ENCODE measurements around the gene MRPL44. TPM values are rescaled to one million over a fixed set of nuclear protein-coding genes. Genes with fewer than 3 reads are reported as not detected.
A peak's percentile ranks its signal among the peaks of the same experiment; 100 is the strongest.

MRPL44 gene
- total RNA-seq, 1 donor from 2014 or later: 22.7 TPM

DNA sequence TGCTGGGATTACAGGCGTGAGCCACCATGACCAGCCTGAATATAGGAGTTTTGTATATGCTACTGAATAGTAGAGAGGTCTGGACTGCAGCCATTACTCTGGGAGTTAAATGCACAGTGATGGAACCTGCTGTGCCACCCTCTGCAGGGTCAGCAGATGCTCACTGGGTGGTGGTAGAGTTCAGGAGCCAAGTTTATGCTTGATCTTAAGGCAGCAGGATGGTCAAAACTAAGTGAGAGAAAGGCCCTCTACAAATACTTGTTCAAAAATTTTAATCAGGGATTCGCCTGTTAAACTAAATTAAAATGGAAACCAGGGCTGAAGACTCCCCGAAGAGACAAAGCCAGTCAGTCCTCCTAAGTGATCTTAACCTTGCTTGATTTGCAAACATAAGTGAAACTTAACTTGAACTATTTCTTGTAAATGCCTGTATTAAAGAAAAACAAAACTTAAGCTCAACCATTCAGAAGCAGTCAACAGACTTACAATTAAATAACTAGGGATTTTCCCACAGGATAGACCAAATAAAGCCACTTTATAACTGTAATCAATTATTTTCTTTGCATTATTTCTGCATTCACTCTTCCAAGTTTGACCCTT, 7.9 kb upstream of the MRPL44 start:
- H3K36me3 Mint-ChIP-seq (ENCODE audit: unreplicated experiment): no peaks in the 10 kb centered on the region

GRCh38 chr2:223950448-223951347, 6.6 kb upstream of the MRPL44 start:
- TF ChIP-seq, protein P1, sequence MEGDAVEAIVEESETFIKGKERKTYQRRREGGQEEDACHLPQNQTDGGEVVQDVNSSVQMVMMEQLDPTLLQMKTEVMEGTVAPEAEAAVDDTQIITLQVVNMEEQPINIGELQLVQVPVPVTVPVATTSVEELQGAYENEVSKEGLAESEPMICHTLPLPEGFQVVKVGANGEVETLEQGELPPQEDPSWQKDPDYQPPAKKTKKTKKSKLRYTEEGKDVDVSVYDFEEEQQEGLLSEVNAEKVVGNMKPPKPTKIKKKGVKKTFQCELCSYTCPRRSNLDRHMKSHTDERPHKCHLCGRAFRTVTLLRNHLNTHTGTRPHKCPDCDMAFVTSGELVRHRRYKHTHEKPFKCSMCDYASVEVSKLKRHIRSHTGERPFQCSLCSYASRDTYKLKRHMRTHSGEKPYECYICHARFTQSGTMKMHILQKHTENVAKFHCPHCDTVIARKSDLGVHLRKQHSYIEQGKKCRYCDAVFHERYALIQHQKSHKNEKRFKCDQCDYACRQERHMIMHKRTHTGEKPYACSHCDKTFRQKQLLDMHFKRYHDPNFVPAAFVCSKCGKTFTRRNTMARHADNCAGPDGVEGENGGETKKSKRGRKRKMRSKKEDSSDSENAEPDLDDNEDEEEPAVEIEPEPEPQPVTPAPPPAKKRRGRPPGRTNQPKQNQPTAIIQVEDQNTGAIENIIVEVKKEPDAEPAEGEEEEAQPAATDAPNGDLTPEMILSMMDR (IDR thresholded peaks at IDR 0.05): no peak
- H3K9me3 Mint-ChIP-seq (ENCODE audit: unreplicated experiment): no peaks in the 10 kb centered on the region
- H3K27ac Mint-ChIP-seq (ENCODE audit: unreplicated experiment): no peak overlapping the region
- no peak overlapping the region for H3K4me3 Mint-ChIP-seq (ENCODE audit: unreplicated experiment)
- no peaks in the 10 kb centered on the region for H3K27me3 Mint-ChIP-seq (ENCODE audit: unreplicated experiment)
- no peaks in the 10 kb centered on the region for H3K36me3 Mint-ChIP-seq (ENCODE audit: unreplicated experiment)
- DNase-seq (ENCODE audit: extremely low spot score, unreplicated experiment): no peak
- peaks cover 4% of the 10 kb centered on the region for H3K4me1 Mint-ChIP-seq (ENCODE audit: unreplicated experiment)

More for the DNA sequence above, 7.9 kb upstream of the MRPL44 start:
- Mint-ChIP-seq H3K27ac (ENCODE audit: unreplicated experiment) (no peak overlapping the region), H3K9me3 (ENCODE audit: unreplicated experiment) (no peaks in the 10 kb centered on the region), H3K4me1 (ENCODE audit: unreplicated experiment) (peaks cover 6% of the 10 kb centered on the region), H3K27me3 (ENCODE audit: unreplicated experiment) (no peaks in the 10 kb centered on the region), H3K4me3 (ENCODE audit: unreplicated experiment) (no peak overlapping the region)
- DNase-seq (ENCODE audit: extremely low spot score, unreplicated experiment): no peak
- TF ChIP-seq, protein P1 (IDR thresholded peaks at IDR 0.05): no peak

DNA sequence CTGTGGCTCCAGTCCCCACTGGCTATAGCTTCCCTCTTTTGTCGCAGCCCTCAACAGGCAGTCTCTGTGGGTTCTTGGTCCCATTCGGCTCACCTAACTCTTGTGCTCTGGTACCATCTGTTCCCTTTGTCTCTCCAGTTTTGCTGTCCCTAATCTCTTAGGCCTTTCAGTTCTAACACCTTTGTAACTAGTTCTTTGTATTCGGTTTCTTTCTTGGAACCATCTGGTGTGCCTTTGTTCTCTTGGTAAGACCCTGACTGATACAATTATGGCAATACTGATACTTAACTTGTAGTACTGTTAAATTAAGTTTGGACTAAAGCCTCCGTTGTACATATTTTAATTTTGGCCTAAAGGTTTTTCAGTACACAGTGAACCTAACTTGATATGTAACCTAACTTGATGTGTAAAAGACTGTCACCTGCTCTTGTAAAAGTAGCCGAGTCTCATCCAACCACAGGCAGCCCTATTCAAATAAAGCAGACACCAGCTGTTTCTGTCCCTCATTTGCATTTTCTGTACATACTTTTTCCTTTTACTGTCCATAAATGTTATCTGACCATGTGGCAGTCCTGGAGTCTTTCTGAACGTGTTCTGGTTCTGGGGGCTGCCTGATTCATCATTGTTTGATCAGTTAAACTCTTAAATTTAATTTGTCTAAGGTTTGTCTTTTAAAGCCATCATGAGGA, 4.8 kb upstream of the MRPL44 start:
- peaks cover 14% of the 10 kb centered on the region for H3K4me1 Mint-ChIP-seq (ENCODE audit: unreplicated experiment)
- no peak overlapping the region for H3K4me3 Mint-ChIP-seq (ENCODE audit: unreplicated experiment)
- TF ChIP-seq, protein P1 (IDR thresholded peaks at IDR 0.05): no peak
- no peaks in the 10 kb centered on the region for H3K27me3 Mint-ChIP-seq (ENCODE audit: unreplicated experiment)
- no peaks in the 10 kb centered on the region for H3K9me3 Mint-ChIP-seq (ENCODE audit: unreplicated experiment)
- H3K27ac Mint-ChIP-seq (ENCODE audit: unreplicated experiment): no peak overlapping the region
- DNase-seq (ENCODE audit: extremely low spot score, unreplicated experiment): no peak
- H3K36me3 Mint-ChIP-seq (ENCODE audit: unreplicated experiment): no peaks in the 10 kb centered on the region

DNA sequence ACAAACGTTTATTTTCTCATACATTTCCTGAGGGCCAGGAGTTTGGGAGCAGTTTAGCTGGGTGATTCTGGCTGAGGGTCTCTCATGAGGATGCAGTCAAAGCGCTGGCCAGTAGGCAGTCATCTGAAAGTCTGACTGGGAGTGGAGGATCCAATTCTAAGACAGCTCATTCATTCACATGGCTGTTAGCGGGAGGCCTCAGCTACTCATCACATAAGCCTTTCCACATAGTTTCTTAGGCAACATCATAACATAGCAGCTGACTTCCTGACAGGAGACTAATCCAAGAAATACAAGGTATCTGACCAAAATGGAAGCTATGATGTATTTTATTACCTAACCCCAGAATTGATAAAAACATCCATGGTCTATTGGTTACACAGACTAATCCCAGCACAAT, 2.9 kb upstream of the MRPL44 start:
- H3K4me3 Mint-ChIP-seq (ENCODE audit: unreplicated experiment): no peak overlapping the region
- no peaks in the 10 kb centered on the region for H3K27me3 Mint-ChIP-seq (ENCODE audit: unreplicated experiment)
- no peak overlapping the region for H3K27ac Mint-ChIP-seq (ENCODE audit: unreplicated experiment)
- H3K4me1 Mint-ChIP-seq (ENCODE audit: unreplicated experiment): peaks cover 27% of the 10 kb centered on the region
- TF ChIP-seq, protein P1 (IDR thresholded peaks at IDR 0.05): no peak
- H3K36me3 Mint-ChIP-seq (ENCODE audit: unreplicated experiment): no peaks in the 10 kb centered on the region
- DNase-seq (ENCODE audit: extremely low spot score, unreplicated experiment): no peak
- no peaks in the 10 kb centered on the region for H3K9me3 Mint-ChIP-seq (ENCODE audit: unreplicated experiment)

DNA sequence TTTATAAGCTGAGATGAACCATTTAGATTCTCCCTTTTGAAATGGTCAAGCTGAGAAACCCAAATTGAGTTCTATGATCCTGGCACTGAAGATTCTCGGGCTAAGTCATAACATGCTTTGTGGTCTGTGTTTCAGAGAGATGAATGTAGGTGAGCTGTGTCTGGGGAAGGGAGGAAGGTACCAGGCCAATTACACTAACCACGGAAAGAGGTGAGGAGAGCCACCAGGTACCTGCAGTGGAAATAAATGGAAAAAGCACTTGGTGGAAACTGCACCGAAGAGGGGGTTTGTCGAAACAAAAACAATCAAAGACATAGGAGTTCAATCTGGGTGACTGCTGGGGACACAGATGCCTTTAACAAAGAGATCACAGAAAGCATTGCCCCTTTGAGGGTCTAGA, 963 bp upstream of the MRPL44 start:
- Mint-ChIP-seq H3K27ac (ENCODE audit: unreplicated experiment) (peak overlapping the region; percentile 98), H3K9me3 (ENCODE audit: unreplicated experiment) (no peaks in the 10 kb centered on the region), H3K4me1 (ENCODE audit: unreplicated experiment) (peaks cover 45% of the 10 kb centered on the region), H3K36me3 (ENCODE audit: unreplicated experiment) (peaks cover 17% of the 10 kb centered on the region), H3K27me3 (ENCODE audit: unreplicated experiment) (no peaks in the 10 kb centered on the region), H3K4me3 (ENCODE audit: unreplicated experiment) (peak overlapping the region; percentile 93)
- no peak for DNase-seq (ENCODE audit: extremely low spot score, unreplicated experiment)
- TF ChIP-seq, protein P1 (IDR thresholded peaks at IDR 0.05): no peak
